GM12892 (cell line): ENCODE measurements around the gene PSMC4.

Experiments
- DNase-seq: peaks from one replicate; pipeline ENCODE4 v3.0.0; 2011; ENCODE audit not compliant: insufficient read length
- FAIRE-seq: peaks from 2 replicates; lab custom pipeline; 2011; peaks lifted over from hg19 to GRCh38; lab: Jason Lieb, UNC
- POLR2A ChIP-seq: IDR thresholded peaks from 2 replicates; pipeline ENCODE4 v1.6.1; 2011; ENCODE audit warnings: low read depth, low read length, control low read depth
- POLR2AphosphoS5 ChIP-seq: IDR thresholded peaks from 2 replicates; pipeline ENCODE4 v1.6.1; 2011; ENCODE audit warnings: low read depth, low read length, control low read depth
- TAF1 ChIP-seq: IDR thresholded peaks from 2 replicates; pipeline ENCODE4 v1.6.1; 2011; ENCODE audit warnings: low read depth, mild to moderate bottlenecking, control low read depth, low read length, borderline replicate concordance

The PSMC4 gene

DNA sequence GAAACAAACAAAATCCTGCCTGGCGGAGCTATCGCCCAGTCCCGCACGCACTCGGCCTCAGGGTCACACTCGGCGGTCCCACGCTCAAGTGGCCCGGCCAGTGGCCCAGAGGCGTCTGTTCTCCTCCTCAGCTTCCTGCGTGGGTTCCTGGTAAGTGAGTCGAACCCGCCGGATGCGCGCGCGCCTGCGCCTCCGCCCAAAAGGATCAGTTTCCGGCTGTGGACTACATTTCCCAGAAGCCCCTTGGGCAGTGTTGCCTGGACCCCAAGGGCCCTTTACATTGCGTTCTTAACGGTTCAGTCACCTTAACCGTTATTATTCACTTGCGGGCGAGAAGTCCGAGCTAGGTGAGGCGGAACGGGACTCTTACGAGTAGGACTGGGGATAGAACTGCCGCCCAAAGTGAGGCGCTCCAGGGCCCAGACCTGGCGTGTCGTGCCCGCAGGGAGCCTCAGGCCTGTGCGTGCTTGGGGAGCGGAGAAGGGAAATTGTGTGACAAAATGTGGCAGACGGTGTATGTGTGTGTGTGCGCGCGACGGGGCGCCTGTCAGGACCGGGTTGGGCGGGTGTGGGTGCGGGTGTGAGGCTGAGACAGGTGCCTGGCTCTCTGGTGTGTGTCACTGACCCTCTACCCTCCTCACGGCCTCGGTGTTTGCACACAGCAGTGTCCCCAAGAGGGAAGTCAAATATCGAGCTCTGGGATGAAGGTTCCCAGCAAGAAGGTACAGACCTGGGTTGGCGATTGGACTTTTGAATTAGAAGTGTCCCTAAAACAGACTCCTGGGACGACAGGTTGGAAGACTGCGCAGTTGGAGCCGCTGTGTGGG lies 26.1 kb downstream of the PSMC4 start, which contains the start of gene ZNF546:
TSS of gene ZNF546 (plus strand) at position 250 of the 827 bp plus-strand sequence. CDS start 1,267 bp downstream, outside the sequence.
- peak; percentile 96 for TF ChIP-seq POLR2A
- peak; percentile 79; the same call in 1 of the 2 replicates for TF ChIP-seq TAF1
- TF ChIP-seq POLR2AphosphoS5 = peak; percentile 97
- DNase-seq (peak; percentile 85), FAIRE-seq (peak; percentile 97)

DNA sequence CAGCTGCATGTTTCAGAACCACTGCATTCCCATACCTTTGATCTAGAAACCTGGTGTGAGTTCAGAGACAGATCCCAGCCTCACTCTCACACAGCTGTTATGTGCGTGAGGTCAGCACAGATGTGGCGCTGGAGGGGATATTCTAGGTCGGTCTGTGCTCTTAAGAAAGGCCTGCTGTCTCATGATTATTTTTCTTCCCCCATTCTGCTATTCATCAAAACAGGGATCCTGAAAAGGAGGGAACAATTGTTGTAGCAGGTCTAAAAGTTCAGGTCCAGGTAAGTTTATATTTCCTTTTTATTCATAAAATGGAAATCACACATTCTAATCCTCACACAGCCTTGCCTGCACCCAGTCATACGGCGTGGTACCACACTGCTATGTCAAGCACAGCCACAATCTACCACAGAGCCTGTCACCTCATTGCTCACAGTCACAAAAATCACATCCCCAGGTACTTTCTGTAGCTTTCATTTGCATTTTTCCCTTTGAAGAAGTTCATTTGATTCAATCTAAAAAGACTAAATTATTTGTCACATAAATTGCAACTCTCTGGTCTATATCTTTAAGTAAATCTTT lies 26.8 kb downstream of the PSMC4 start:
- FAIRE-seq (no peak), DNase-seq (no peak)
- TF ChIP-seq POLR2AphosphoS5 = no peak
- TF ChIP-seq POLR2A = no peak
- TF ChIP-seq TAF1 = no peak

DNA sequence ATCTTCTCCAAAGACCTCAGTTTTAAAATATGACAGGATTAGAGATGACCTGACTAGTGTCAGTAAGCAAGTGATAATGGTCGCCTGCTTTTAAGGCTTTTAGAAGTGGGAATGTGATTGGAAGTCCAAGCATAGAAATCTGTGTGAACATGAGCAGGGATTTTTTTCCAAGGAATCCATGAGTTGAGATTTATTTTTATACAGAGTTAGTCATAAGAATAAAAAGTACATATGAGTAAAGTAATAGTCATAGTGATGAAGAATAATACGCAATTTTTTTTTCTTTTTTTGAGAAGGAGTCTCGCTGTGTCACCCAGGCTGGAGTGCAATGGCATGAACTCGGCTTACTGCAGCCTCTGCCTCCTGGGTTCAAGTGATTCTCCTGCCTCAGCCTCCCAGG lies 27.5 kb downstream of the PSMC4 start:
- FAIRE-seq = no peak
- TF ChIP-seq TAF1 (no peak), POLR2A (no peak), POLR2AphosphoS5 (no peak)
- DNase-seq = no peak

DNA sequence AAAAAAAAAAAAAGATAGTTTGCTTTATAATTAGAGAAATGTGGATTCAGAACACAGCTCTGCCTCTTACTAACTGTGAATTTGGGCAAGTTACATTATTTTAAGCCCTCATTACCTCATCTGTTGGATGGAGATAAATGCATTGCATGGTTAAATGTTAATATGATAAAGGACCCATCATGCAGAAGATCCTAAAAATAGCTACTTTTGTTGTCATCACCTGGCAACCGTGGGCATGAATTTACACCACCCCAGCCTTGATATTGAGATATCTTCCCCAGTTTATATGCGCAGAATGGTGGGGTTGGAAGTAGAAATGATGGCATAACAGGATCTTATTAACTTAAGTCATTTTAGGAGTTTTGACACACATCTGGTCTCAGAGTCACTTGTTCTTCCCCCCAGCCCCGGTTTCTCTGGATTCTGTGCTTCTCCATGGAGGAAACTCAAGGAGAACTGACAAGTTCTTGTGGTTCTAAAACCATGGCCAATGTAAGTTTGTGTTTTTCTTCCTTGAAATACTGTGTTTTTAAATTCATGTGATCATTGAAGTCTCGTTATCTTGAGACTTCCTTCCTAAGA lies 34.8 kb downstream of the PSMC4 start:
- no peak for TF ChIP-seq POLR2A
- FAIRE-seq = no peak
- no peak for DNase-seq

DNA sequence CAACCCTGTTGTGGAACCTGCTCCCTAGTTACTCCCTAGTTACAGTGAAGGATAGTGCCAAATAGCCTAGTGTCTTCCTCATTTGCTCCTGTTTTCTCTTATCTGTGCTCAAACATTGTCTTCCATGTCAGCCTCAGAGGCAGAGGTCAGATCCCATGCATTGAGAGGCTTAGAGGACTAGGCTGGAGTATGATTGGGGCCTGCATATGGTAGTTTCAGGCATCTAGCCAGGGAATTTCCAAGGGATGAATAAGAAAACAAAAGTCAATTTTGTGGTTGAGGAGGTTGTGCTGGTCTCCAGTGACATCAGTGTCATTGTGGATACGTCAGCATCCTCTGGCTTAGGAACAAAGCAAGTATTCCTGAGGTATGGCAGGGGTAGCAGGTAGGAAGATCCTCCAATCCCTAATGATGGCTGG lies 35.3 kb downstream of the PSMC4 start:
- TF ChIP-seq TAF1 (no peak), POLR2AphosphoS5 (no peak), POLR2A (no peak)
- FAIRE-seq = no peak

DNA sequence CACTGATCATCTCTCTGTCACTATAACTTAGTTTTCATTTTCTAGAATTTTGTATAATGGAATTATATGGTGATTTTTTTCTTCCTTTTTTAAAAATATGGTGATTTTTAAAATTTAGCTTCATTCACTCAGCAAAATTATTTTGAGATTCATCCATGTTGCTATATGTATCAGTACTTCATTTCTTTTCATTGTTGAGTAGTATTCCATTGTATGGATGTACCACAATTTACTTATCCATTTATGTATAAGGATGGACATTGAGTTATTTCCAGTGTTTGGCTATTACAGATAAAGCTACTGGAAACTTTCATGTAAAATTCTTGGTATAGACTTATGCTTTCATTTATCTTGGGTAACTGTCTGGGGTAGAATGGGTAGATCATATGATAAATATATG lies 38.7 kb downstream of the PSMC4 start:
- FAIRE-seq = no peak
- DNase-seq = no peak

More for the DNA sequence above, 35.3 kb downstream of the PSMC4 start:
- DNase-seq = no peak

DNA sequence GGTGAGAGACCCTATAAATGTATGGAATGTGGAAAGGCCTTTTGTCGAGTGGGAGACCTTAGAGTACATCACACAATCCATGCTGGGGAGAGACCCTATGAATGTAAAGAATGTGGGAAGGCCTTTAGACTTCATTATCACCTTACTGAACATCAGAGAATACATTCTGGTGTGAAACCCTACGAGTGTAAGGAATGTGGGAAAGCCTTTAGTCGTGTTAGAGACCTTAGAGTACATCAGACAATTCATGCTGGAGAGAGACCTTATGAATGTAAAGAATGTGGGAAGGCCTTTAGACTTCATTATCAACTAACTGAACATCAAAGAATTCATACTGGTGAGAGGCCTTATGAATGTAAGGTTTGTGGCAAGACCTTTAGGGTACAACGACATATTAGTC lies 43.0 kb downstream of the PSMC4 start:
- no peak for FAIRE-seq
- DNase-seq = no peak
- TF ChIP-seq POLR2AphosphoS5 (no peak), POLR2A (no peak), TAF1 (no peak)

More for the DNA sequence above, 38.7 kb downstream of the PSMC4 start:
- TF ChIP-seq TAF1 (no peak), POLR2AphosphoS5 (no peak), POLR2A (no peak)

DNA sequence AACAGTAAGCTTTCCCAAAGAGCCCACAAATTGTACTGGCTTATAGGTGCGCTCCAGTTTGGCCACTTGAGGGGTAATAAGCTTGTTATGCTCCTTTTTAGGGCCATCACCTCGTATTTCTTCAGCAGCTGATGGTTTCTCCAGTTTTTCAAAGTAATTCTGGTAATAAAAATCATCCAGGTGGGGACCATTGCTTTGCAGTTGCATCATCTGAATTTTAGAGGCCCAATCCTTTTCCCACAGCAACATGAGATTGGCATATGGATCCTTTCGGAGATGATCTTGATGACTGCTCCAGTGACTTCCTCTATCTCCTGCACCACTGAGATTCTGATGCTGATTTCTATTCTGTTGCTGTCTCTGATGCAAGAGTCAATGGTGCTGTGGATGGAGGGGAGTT lies 53.0 kb downstream of the PSMC4 start:
- FAIRE-seq (no peak), DNase-seq (no peak)
- TF ChIP-seq POLR2AphosphoS5 (no peak), POLR2A (no peak), TAF1 (no peak)

DNA sequence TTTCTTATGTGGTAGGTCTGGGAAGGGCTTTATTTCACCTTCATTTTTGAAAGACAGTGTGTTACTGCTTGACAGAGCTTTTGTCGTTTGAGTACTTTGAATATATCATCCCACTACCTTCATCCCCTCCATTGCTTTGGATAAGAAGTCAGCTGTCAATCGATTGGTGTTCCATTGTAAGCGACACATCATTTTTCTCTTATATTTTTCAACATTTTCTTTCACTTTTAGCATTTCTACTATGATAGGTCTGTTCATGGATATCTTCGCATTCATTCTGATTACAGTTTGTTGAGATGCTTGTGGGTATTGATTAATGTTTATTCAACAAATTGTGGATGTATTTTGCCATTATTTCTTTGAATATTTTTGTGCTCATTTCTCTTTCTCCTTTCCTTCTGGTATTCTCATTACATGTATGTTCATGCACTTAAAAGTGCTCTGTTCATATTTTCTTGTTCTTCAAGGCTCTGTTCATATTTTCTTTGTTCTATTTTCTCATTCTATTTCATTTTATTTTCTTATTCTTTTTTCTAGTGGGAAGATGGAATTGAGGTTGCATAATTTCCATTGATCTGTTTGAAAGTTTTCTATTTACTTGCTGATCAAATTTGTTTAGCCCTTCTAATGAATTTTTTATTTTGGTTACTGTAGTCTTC lies 55.1 kb downstream of the PSMC4 start:
- DNase-seq (no peak), FAIRE-seq (no peak)
- no peak for TF ChIP-seq TAF1
- TF ChIP-seq POLR2AphosphoS5 = no peak
- no peak for TF ChIP-seq POLR2A

DNA sequence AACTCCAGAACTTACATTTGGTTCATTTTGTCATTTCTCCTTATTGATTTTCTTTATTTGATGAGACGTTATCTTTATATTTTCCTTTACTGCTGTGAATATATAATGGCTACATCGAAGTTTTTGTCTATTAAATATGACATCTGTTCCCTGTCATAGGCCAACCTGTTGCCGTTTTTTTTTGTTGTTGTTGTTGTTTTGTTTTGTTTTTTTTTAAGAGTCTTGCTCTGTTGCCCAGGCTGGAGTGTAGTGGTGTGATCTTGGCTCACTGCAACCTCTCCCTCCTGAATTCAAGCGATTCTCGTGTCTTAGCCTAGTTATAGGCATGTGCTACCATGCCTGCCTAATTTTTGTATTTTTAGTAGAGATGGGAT lies 55.6 kb downstream of the PSMC4 start:
- TF ChIP-seq POLR2AphosphoS5 (no peak), TAF1 (no peak), POLR2A (no peak)
- no peak for FAIRE-seq

More for the DNA sequence above, 55.6 kb downstream of the PSMC4 start:
- DNase-seq = no peak
